ENCODE measurements around the gene UBASH3B. TPM values are rescaled to one million over a fixed set of nuclear protein-coding genes. Genes with fewer than 3 reads are reported as not detected.

UBASH3B gene
- total RNA-seq, 1 experiment from 2014 or later, result 8.0 TPM

GRCh38 chr11:122784325-122784955, 128.9 kb downstream of the UBASH3B start:
- Mint-ChIP-seq H3K36me3 (ENCODE audit: insufficient read depth in 1 of 3, low read depth in 3 of 3) (no peaks in the 10 kb centered on the region; a peak in 1 of 7 replicates), H3K27ac (peak overlapping the region in 1 of 3 experiments; percentile 21; a peak in 1 of 7 replicates), H3K9me3 (no peaks in the 10 kb centered on the region), H3K4me3 (no peak overlapping the region), H3K4me1 (peaks cover 15 to 23% of the 10 kb centered on the region in 2 experiments), H3K27me3 (ENCODE audit: low read depth) (no peaks in the 10 kb centered on the region)
- H3K27me3 ChIP-seq (ENCODE audit: insufficient read depth, low read length), result no peaks in the 10 kb centered on the region
- DNase-seq, result no peak
- H4K20me1 ChIP-seq (ENCODE audit: control insufficient read depth, insufficient read depth, insufficient read length), result no peaks in the 10 kb centered on the region
- H2BK120ac ChIP-seq (ENCODE audit: low read depth, low read length, poor library complexity, severe bottlenecking), result no peak overlapping the region
- no peak overlapping the region for H3K9ac ChIP-seq (ENCODE audit: extremely low read depth, insufficient read length, low read length)
- no peak overlapping the region for H2BK5ac ChIP-seq (ENCODE audit: insufficient read length, low read length)
- H3K9me3 ChIP-seq (ENCODE audit: control insufficient read depth, low read depth, low read length), result no peaks in the 10 kb centered on the region
- no peaks in the 10 kb centered on the region for H3K4me1 ChIP-seq (ENCODE audit: insufficient read depth, low read length)
- H3K23me2 ChIP-seq (ENCODE audit: insufficient read length, low read depth, low read length, poor library complexity, severe bottlenecking), result no peaks in the 10 kb centered on the region
- TF ChIP-seq, protein P1, sequence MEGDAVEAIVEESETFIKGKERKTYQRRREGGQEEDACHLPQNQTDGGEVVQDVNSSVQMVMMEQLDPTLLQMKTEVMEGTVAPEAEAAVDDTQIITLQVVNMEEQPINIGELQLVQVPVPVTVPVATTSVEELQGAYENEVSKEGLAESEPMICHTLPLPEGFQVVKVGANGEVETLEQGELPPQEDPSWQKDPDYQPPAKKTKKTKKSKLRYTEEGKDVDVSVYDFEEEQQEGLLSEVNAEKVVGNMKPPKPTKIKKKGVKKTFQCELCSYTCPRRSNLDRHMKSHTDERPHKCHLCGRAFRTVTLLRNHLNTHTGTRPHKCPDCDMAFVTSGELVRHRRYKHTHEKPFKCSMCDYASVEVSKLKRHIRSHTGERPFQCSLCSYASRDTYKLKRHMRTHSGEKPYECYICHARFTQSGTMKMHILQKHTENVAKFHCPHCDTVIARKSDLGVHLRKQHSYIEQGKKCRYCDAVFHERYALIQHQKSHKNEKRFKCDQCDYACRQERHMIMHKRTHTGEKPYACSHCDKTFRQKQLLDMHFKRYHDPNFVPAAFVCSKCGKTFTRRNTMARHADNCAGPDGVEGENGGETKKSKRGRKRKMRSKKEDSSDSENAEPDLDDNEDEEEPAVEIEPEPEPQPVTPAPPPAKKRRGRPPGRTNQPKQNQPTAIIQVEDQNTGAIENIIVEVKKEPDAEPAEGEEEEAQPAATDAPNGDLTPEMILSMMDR (conservative IDR thresholded peaks at IDR 0.05), result no peak
- no peak overlapping the region for H3K18ac ChIP-seq (ENCODE audit: insufficient read length, low read depth, low read length)
- H4K8ac ChIP-seq (replicated peaks; ENCODE audit: insufficient read length, low read depth, low read length), result no peak overlapping the region
- H3K27ac ChIP-seq (ENCODE audit: insufficient read length, low read depth, low read length), result no peak overlapping the region
- H2BK12ac ChIP-seq (ENCODE audit: insufficient read length, low read depth, low read length), result no peak overlapping the region
- H3K14ac ChIP-seq (ENCODE audit: insufficient read depth, low read length), result no peak overlapping the region
- no peak overlapping the region for H4K91ac ChIP-seq (ENCODE audit: insufficient read length, low read depth, low read length)
- no peak overlapping the region for H3K4ac ChIP-seq (ENCODE audit: low read depth, low read length)
- H2BK20ac ChIP-seq (ENCODE audit: low read depth, low read length, poor library complexity, severe bottlenecking), result no peak overlapping the region
- WGBS (ENCODE audit: extremely low coverage, insufficient read length, low lambda C conversion rate), result no CpG with 5 or more reads among the region's 5 CpGs
- no peak overlapping the region for H3T11ph ChIP-seq (ENCODE audit: low read length)
- no peaks in the 10 kb centered on the region for H3K79me2 ChIP-seq (ENCODE audit: insufficient read depth, low read length)
- no peaks in the 10 kb centered on the region for H3K79me1 ChIP-seq (ENCODE audit: insufficient read depth, low read depth, low read length, poor library complexity, severe bottlenecking)
- H2AFZ ChIP-seq (ENCODE audit: low read length), result no peak overlapping the region
- H2AK5ac ChIP-seq (ENCODE audit: insufficient read length, low read length), result no peak overlapping the region
- no peak overlapping the region for H3K4me2 ChIP-seq (ENCODE audit: insufficient read depth, insufficient read length, low read length)
- H3K56ac ChIP-seq (ENCODE audit: insufficient read length, low read depth, low read length), result no peak overlapping the region
- no peak overlapping the region for H2BK15ac ChIP-seq (ENCODE audit: low read depth, low read length)
- no peak overlapping the region for H4K5ac ChIP-seq (ENCODE audit: insufficient read length, low read depth, low read length)
- no peak overlapping the region for H3K23ac ChIP-seq (ENCODE audit: insufficient read length, low read depth, low read length)
